ENCODE measurements around the gene CATSPER4. TPM values are rescaled to one million over a fixed set of nuclear protein-coding genes. Genes with fewer than 3 reads are reported as not detected.

CATSPER4 gene
- total RNA-seq, 1 donor from 2014 or later, result not detected

DNA sequence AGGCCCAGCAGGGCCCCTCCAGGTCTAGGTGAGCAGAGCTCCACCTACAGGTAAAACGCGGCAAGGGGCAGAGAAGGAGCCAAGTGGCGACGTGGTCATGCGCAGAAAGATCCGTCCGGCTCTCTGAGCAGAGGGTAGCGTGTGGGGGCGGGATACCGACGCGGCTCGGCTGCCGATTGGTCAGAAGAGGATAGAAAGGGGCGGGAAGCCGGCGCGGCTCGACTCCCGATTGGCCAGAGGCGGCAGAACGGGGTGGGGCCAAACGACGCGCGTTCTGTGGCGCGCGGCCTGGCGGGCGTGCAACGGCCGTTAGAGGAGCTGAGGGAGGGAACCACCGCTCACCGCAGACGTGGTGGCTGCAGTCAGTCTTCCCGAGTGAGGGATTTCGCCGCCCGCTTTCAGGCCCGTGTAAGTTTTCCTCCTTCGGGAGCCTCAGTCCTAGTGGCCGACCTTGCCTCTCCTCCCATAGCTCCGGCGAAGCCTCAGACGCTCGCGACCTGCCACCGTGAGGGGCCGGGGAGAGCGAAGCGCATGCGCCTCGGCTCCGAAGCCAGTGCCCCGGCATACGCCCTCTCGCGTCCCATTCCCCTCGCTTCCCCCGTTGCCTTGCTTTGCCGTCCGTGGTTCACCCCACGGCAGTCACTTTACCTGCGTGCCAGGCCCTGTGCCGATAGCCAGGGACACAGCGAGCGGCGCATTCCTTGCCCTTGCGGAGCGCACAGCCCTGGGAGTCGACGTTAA lies 43.7 kb downstream of the CATSPER4 start, which contains the start of gene CEP85:
Gene CEP85, plus strand, starts transcription at position 298 of the 741 bp plus-strand sequence. CDS start 5,584 bp downstream, outside the sequence.
- TF ChIP-seq, protein P1, sequence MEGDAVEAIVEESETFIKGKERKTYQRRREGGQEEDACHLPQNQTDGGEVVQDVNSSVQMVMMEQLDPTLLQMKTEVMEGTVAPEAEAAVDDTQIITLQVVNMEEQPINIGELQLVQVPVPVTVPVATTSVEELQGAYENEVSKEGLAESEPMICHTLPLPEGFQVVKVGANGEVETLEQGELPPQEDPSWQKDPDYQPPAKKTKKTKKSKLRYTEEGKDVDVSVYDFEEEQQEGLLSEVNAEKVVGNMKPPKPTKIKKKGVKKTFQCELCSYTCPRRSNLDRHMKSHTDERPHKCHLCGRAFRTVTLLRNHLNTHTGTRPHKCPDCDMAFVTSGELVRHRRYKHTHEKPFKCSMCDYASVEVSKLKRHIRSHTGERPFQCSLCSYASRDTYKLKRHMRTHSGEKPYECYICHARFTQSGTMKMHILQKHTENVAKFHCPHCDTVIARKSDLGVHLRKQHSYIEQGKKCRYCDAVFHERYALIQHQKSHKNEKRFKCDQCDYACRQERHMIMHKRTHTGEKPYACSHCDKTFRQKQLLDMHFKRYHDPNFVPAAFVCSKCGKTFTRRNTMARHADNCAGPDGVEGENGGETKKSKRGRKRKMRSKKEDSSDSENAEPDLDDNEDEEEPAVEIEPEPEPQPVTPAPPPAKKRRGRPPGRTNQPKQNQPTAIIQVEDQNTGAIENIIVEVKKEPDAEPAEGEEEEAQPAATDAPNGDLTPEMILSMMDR (conservative IDR thresholded peaks at IDR 0.05), result peak; percentile 83
- Mint-ChIP-seq H3K27me3 (ENCODE audit: low read depth) (no peaks in the 10 kb centered on the region), H3K36me3 (ENCODE audit: low read depth) (peaks cover 4% of the 10 kb centered on the region), H3K4me1 (peaks cover 38% of the 10 kb centered on the region), H3K27ac (ENCODE audit: unreplicated experiment) (peak within 1 kb of the TSS; percentile 88), H3K4me3 (peak within 1 kb of the TSS; percentile 99), H3K9me3 (peaks cover 5% of the 10 kb centered on the region)
- peak; percentile 98 for DNase-seq (ENCODE audit: low read depth, low spot score)

DNA sequence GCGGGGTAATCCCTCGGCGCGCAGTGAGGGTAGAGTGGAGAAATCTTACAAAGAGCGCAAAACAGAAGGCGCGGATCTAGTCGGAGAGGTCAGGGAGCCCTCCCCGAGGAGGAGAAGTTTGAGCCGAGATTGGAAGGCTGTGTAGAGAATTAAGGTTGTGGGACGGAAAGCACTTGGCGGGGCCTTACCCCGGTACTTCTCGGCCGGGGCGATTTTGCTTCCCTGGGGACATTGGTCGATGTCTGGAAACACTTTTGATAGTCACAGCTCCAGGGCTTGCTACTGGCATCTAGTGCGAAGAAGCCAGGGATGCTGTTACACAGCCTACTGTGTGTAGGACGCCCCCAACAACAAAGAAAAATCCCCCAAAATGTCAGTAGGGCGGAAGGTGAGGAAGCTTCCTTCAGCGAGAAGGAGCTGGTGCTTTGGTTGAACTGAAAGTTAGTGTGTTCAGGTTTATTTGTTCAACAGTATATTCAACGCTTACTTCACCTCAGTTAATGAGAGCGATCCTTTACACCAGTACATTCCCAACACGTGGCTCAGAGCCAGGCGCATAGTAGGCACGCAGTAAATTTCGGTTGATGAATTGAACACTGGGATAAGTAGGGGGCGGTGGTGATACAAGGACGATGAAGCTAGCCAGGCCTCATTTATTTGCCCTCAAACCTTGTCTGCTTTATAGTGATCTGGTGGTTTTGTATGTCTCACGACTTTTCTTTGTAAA lies 44.4 kb downstream of the CATSPER4 start:
- Mint-ChIP-seq H3K27ac (ENCODE audit: unreplicated experiment) (peak overlapping the region; percentile 88), H3K27me3 (ENCODE audit: low read depth) (no peaks in the 10 kb centered on the region), H3K4me3 (peak overlapping the region; percentile 99), H3K4me1 (peaks cover 42% of the 10 kb centered on the region), H3K36me3 (ENCODE audit: low read depth) (peaks cover 4% of the 10 kb centered on the region), H3K9me3 (peaks cover 5% of the 10 kb centered on the region)
- no peak for DNase-seq (ENCODE audit: low read depth, low spot score)
- TF ChIP-seq, protein P1 (conservative IDR thresholded peaks at IDR 0.05), result no peak

DNA sequence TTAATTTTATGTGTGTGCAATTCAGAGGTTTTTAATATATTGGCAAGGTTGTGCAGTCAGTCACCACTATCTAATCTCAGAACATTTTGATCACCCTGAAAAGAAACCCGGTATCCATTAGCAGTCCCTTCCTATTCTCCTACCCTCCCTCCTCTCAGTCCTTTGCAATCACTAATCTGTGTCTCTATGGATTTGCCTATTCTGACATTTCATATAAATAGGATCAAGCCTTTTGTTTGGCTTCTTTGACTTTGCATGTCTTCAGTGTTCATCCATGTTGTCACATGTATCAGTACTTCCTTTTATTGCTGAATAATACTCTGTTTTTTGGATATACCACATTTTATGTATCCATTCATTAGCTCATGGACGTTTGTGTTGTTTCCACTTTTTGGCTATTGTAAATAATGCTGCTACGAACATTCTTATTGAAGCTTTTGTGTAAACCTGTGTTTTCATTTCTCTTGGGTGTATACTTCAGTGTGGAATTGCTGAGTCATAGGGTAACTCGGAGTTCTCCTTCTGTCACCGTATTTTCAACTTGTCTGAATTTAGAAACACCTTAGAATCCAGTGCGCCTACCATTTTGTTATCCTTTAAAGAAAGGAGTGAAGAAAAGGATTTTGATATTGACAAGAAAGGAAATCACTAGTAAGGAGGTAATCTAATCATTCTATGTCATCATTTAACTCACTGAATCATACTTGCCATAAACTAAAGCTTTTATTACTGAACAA lies 47.0 kb downstream of the CATSPER4 start:
- DNase-seq (ENCODE audit: low read depth, low spot score), result no peak
- H3K9me3 Mint-ChIP-seq, result peaks cover 5% of the 10 kb centered on the region
- peaks cover 44% of the 10 kb centered on the region for H3K4me1 Mint-ChIP-seq
- TF ChIP-seq, protein P1 (conservative IDR thresholded peaks at IDR 0.05), result no peak
- H3K36me3 Mint-ChIP-seq (ENCODE audit: low read depth), result peaks cover 4% of the 10 kb centered on the region
- H3K27me3 Mint-ChIP-seq (ENCODE audit: low read depth), result no peaks in the 10 kb centered on the region
- peak overlapping the region; percentile 63 for H3K27ac Mint-ChIP-seq (ENCODE audit: unreplicated experiment)
- peak overlapping the region; percentile 99 for H3K4me3 Mint-ChIP-seq

GRCh38 chr1:26239936-26240335 lies 49.5 kb downstream of the CATSPER4 start:
- Mint-ChIP-seq H3K4me1 (peaks cover 33% of the 10 kb centered on the region), H3K36me3 (ENCODE audit: low read depth) (peaks cover 7% of the 10 kb centered on the region), H3K9me3 (peaks cover 5% of the 10 kb centered on the region), H3K27me3 (ENCODE audit: low read depth) (no peaks in the 10 kb centered on the region), H3K27ac (ENCODE audit: unreplicated experiment) (peak overlapping the region; percentile 47), H3K4me3 (no peak overlapping the region)
- DNase-seq (ENCODE audit: low read depth, low spot score), result no peak
- TF ChIP-seq, protein P1 (conservative IDR thresholded peaks at IDR 0.05), result no peak

Other genes starting within 250 kb of the CATSPER4 start
- 10.6 and 10.7 TPM in 2 replicates for gene PAFAH2, start 192.5 kb upstream of the CATSPER4 start, total RNA-seq
- gene EXTL1, start 168.8 kb upstream of the CATSPER4 start, total RNA-seq, result 7.6 and 8.1 TPM in 2 replicates
- gene SLC30A2, start 144.5 kb upstream of the CATSPER4 start, total RNA-seq, result not detected in 2 replicates
- not detected in 2 replicates for gene TRIM63, start 123.0 kb upstream of the CATSPER4 start, total RNA-seq
- gene PDIK1L, start 78.8 kb upstream of the CATSPER4 start, total RNA-seq, result 22.8 and 23.8 TPM in 2 replicates
- 1.0 and 1.2 TPM in 2 replicates for gene FAM110D, start 31.5 kb upstream of the CATSPER4 start, total RNA-seq
- gene C1orf232, start 21.6 kb upstream of the CATSPER4 start, total RNA-seq, result not detected in 2 replicates
- 34.3 and 36.2 TPM in 2 replicates for gene ZNF593, start 20.7 kb upstream of the CATSPER4 start, total RNA-seq
- gene ZNF593OS, start 18.8 kb upstream of the CATSPER4 start, total RNA-seq, result not detected in 2 replicates
- gene CNKSR1, start 13.1 kb upstream of the CATSPER4 start, total RNA-seq, result 3.0 and 3.6 TPM in 2 replicates
- 46.6 and 48.0 TPM in 2 replicates for gene CEP85, start 43.6 kb downstream of the CATSPER4 start, total RNA-seq
- 97.9 and 100 TPM in 2 replicates for gene SH3BGRL3, start 89.5 kb downstream of the CATSPER4 start, total RNA-seq
- 33.5 and 35.5 TPM in 2 replicates for gene UBXN11, start 116.0 kb downstream of the CATSPER4 start, total RNA-seq
- gene CD52, start 127.4 kb downstream of the CATSPER4 start, total RNA-seq, result not detected in 2 replicates
- 3.8 and 6.3 TPM in 2 replicates for gene CRYBG2, start 163.5 kb downstream of the CATSPER4 start, total RNA-seq
- not detected in 2 replicates for gene ZNF683, start 182.1 kb downstream of the CATSPER4 start, total RNA-seq
- 445 and 455 TPM in 2 replicates for gene LIN28A, start 220.2 kb downstream of the CATSPER4 start, total RNA-seq
- 34.9 and 40.1 TPM in 2 replicates for gene DHDDS, start 241.7 kb downstream of the CATSPER4 start, total RNA-seq